SK-N-SH treated with all-trans-retinoic acid at 6 μM for 48 hours (cell line): ENCODE data around the gene WDR37.
A peak's percentile ranks its signal among the peaks of the same experiment; 100 is the strongest.
"Not testable (repeated sequence)": the region's sequence is repeated elsewhere in the genome, so short reads cannot be mapped to it uniquely, and the experiment has no call there.

Experiments
- ATAC-seq: fragments of 200-7000 bp; cut with Tn5 transposase; 3 replicates; pipeline ENCODE4 v1.9.1; 2020; ENCODE audit warnings: mild to moderate bottlenecking, moderate library complexity
- ARNTL ChIP-seq: fragments of 450-650 bp; formaldehyde crosslinking; IDR thresholded peaks from 2 replicates; pipeline ENCODE4 v1.5.0; 2020; ENCODE audit warnings: low read depth, mild to moderate bottlenecking, moderate library complexity, borderline replicate concordance
- BACH2 ChIP-seq: fragments of 250-450 bp; sonication (Bioruptor Pico); IDR thresholded peaks from 2 replicates; pipeline ENCODE4 v1.9.0; 2021; ENCODE audit warnings: mild to moderate bottlenecking, borderline replicate concordance
- CREB5 ChIP-seq: fragments of 250-450 bp; sonication (Bioruptor Pico); IDR thresholded peaks from 2 replicates; pipeline ENCODE4 v1.5.1; 2020; ENCODE audit warnings: low read depth, mild to moderate bottlenecking, moderate library complexity
- CSDC2 ChIP-seq: fragments of 250-450 bp; sonication (Bioruptor Pico); IDR thresholded peaks from 2 replicates; pipeline ENCODE4 v1.5.0; 2020; ENCODE audit warnings: mild to moderate bottlenecking, moderate library complexity
- CSRNP3 ChIP-seq: fragments of 250-450 bp; sonication (Bioruptor Pico); IDR thresholded peaks from 2 replicates; pipeline ENCODE4 v1.5.1; 2021; ENCODE audit warnings: mild to moderate bottlenecking, moderate library complexity
- ESRRG ChIP-seq: fragments of 250-450 bp; sonication (Bioruptor Pico); IDR thresholded peaks from 2 replicates; pipeline ENCODE4 v1.6.1; 2021; ENCODE audit warnings: mild to moderate bottlenecking
- GLIS3 ChIP-seq: fragments of 250-450 bp; sonication (Bioruptor Pico); IDR thresholded peaks from 2 replicates; pipeline ENCODE4 v1.5.0; 2020; ENCODE audit warnings: mild to moderate bottlenecking, moderate library complexity
- ISL1 ChIP-seq: fragments of 250-450 bp; sonication (Bioruptor Pico); IDR thresholded peaks from 2 replicates; pipeline ENCODE4 v2.1.2; 2022; ENCODE audit warnings: mild to moderate bottlenecking, moderate library complexity
- OSR1 ChIP-seq: fragments of 250-450 bp; sonication (Bioruptor Pico); IDR thresholded peaks from 2 replicates; pipeline ENCODE4 v1.8.0; 2022; ENCODE audit warnings: moderate library complexity, mild to moderate bottlenecking, inconsistent platforms
- PPARA ChIP-seq: fragments of 250-450 bp; sonication (Bioruptor Pico); IDR thresholded peaks from 2 replicates; pipeline ENCODE4 v1.5.0; 2020; ENCODE audit warnings: mild to moderate bottlenecking, borderline replicate concordance
- RARB ChIP-seq: fragments of 250-450 bp; sonication (Bioruptor Pico); IDR thresholded peaks from 2 replicates; pipeline ENCODE4 v1.8.0; 2021; ENCODE audit warnings: mild to moderate bottlenecking, moderate library complexity
- SNAI2 ChIP-seq: fragments of 250-450 bp; sonication (Bioruptor Pico); IDR thresholded peaks from 2 replicates; pipeline ENCODE4 v1.5.0; 2020; ENCODE audit warnings: mild to moderate bottlenecking, moderate library complexity
- TCF4 ChIP-seq: fragments of 250-450 bp; sonication (Bioruptor Pico); IDR thresholded peaks from 2 replicates; pipeline ENCODE4 v1.8.0; 2021; ENCODE audit warnings: mild to moderate bottlenecking, moderate library complexity, borderline replicate concordance
- TOX ChIP-seq: fragments of 250-450 bp; sonication (Bioruptor Pico); IDR thresholded peaks from 2 replicates; pipeline ENCODE4 v1.8.0; 2021; ENCODE audit warnings: mild to moderate bottlenecking, moderate library complexity, borderline replicate concordance
- TSHZ2 ChIP-seq: fragments of 250-450 bp; sonication (Bioruptor Pico); IDR thresholded peaks from 2 replicates; pipeline ENCODE4 v1.5.0; 2020; ENCODE audit warnings: mild to moderate bottlenecking, moderate library complexity
- ZFP3 ChIP-seq: fragments of 250-450 bp; sonication (Bioruptor Pico); IDR thresholded peaks from 2 replicates; pipeline ENCODE4 v1.5.0; 2020; ENCODE audit warnings: mild to moderate bottlenecking, moderate library complexity
- ZFP30 ChIP-seq: fragments of 450-650 bp; formaldehyde crosslinking; IDR thresholded peaks from 2 replicates; pipeline ENCODE4 v1.5.0; 2022; ENCODE audit warnings: mild to moderate bottlenecking, moderate library complexity
- ZNF565 ChIP-seq: fragments of 450-650 bp; formaldehyde crosslinking; conservative IDR thresholded peaks from 2 replicates; pipeline ENCODE4 v1.5.0; 2020; ENCODE audit warnings: low read depth, mild to moderate bottlenecking, moderate library complexity
- ZNF70 ChIP-seq: fragments of 450-650 bp; formaldehyde crosslinking; IDR thresholded peaks from 2 replicates; pipeline ENCODE4 v1.5.0; 2020; ENCODE audit warnings: mild to moderate bottlenecking, moderate library complexity
- ZNF8 ChIP-seq: fragments of 450-650 bp; formaldehyde crosslinking; IDR thresholded peaks from 2 replicates; pipeline ENCODE4 v1.5.0; 2020; ENCODE audit warnings: mild to moderate bottlenecking, moderate library complexity

Gene WDR37

GRCh38 chr10:1064964-1065247, 8.7 kb downstream of the WDR37 start:
- ATAC-seq, result no peak
- TF ChIP-seq RARB, result no peak
- no peak for TF ChIP-seq ZFP3 (CRISPR knock-in tag)

- ATAC-seq, result not testable (repeated sequence)
These were observed 10.5 kb downstream of the WDR37 start for GRCh38 chr10:1066734-1067133.

GRCh38 chr10:1068380-1069361, 12.5 kb downstream of the WDR37 start:
- no peak for ATAC-seq
- no peak for TF ChIP-seq BACH2 (CRISPR knock-in tag)
- TF ChIP-seq PPARA (CRISPR knock-in tag), result no peak
- TF ChIP-seq ZNF70 (CRISPR knock-in tag), result no peak
- no peak for TF ChIP-seq ZNF565 (CRISPR knock-in tag)
- TF ChIP-seq OSR1, result no peak
- TF ChIP-seq ISL1 (CRISPR knock-in tag), result no peak
- no peak for TF ChIP-seq ESRRG (CRISPR knock-in tag)
- TF ChIP-seq ZNF8 (CRISPR knock-in tag), result no peak
- no peak for TF ChIP-seq SNAI2 (CRISPR knock-in tag)
- TF ChIP-seq TOX (CRISPR knock-in tag), result no peak

- no peak for TF ChIP-seq ARNTL
- no peak for TF ChIP-seq ESRRG (CRISPR knock-in tag)
- no peak for TF ChIP-seq RARB
- TF ChIP-seq CSRNP3 (CRISPR knock-in tag), result no peak
- TF ChIP-seq ZNF70 (CRISPR knock-in tag), result no peak
- no peak for TF ChIP-seq ZFP30 (CRISPR knock-in tag)
- no peak for ATAC-seq
These were observed 14.7 kb downstream of the WDR37 start for GRCh38 chr10:1070919-1071318.

- no peak for TF ChIP-seq CREB5 (CRISPR knock-in tag)
- no peak for TF ChIP-seq PPARA (CRISPR knock-in tag)
- no peak for TF ChIP-seq ZFP30 (CRISPR knock-in tag)
- no peak for TF ChIP-seq ZNF8 (CRISPR knock-in tag)
- no peak for TF ChIP-seq ZNF565 (CRISPR knock-in tag)
- TF ChIP-seq TCF4 (CRISPR knock-in tag), result no peak
- TF ChIP-seq SNAI2 (CRISPR knock-in tag), result no peak
- no peak for TF ChIP-seq OSR1
- no peak for TF ChIP-seq ZFP3 (CRISPR knock-in tag)
- no peak; the same call in 2 of the 3 replicates for ATAC-seq
These were observed 18.0 kb downstream of the WDR37 start for GRCh38 chr10:1074052-1074747.

GRCh38 chr10:1074748-1075308, 18.6 kb downstream of the WDR37 start:
- peak; percentile 32; the same call in 1 of the 3 replicates for ATAC-seq
- TF ChIP-seq GLIS3 (CRISPR knock-in tag) (no peak), ZFP3 (CRISPR knock-in tag) (no peak), TCF4 (CRISPR knock-in tag) (no peak), RARB (no peak), CSDC2 (CRISPR knock-in tag) (no peak), TOX (CRISPR knock-in tag) (no peak), TSHZ2 (CRISPR knock-in tag) (no peak)
